ENCODE measurements around the gene OXGR1. TPM values are rescaled to one million over a fixed set of nuclear protein-coding genes. Genes with fewer than 3 reads are reported as not detected.

Gene OXGR1
- total RNA-seq, 4 donors from 2014 or later, result not detected

DNA sequence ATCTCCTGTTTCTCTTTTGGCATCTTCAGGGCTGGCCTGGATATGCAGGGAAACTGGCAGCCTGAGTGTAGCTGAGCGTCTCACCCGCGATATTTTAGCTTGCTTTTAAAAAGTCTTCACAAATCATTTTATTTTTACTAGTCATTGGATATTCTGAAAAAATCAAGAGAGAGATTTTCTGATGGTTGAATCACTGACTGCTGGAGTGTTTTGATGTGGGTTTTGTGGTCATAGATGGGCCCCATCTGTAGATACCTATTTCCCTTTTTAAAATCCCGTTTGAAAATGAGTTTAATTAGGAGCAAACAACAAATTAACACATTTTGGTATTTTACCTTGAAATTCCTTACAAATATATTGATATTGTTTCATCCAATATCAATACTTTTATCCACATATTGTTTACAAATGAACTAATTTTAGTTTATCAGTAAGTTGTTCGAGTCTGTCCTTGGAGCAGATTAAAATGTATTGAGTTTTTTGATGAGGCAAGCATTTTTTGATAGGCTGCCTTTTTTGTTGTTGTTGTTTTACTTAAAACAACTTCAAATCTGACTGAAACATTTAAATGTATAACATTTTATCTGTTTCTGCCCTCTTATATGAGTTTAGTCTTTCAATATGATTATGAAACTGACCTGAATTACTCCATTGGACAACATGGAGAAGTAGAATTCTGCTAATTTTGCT, 21.5 kb upstream of the OXGR1 start:
- Histone ChIP-seq H3K4me1 (peaks cover 0 to 4% (median 0%) of the 10 kb centered on the region in 4 donors), H3K4me3 (no peak overlapping the region), H3K9me3 (no peaks in the 10 kb centered on the region), H3K27me3 (no peaks in the 10 kb centered on the region), H3K36me3 (no peaks in the 10 kb centered on the region), H3K27ac (no peak overlapping the region)
- TF ChIP-seq POLR2A (IDR thresholded peaks at IDR 0.05) (no peak), EP300 (IDR thresholded peaks at IDR 0.05) (no peak)
- TF ChIP-seq, protein P1, sequence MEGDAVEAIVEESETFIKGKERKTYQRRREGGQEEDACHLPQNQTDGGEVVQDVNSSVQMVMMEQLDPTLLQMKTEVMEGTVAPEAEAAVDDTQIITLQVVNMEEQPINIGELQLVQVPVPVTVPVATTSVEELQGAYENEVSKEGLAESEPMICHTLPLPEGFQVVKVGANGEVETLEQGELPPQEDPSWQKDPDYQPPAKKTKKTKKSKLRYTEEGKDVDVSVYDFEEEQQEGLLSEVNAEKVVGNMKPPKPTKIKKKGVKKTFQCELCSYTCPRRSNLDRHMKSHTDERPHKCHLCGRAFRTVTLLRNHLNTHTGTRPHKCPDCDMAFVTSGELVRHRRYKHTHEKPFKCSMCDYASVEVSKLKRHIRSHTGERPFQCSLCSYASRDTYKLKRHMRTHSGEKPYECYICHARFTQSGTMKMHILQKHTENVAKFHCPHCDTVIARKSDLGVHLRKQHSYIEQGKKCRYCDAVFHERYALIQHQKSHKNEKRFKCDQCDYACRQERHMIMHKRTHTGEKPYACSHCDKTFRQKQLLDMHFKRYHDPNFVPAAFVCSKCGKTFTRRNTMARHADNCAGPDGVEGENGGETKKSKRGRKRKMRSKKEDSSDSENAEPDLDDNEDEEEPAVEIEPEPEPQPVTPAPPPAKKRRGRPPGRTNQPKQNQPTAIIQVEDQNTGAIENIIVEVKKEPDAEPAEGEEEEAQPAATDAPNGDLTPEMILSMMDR (IDR thresholded peaks at IDR 0.05), result no peak
- no peak for DNase-seq (ENCODE audit: low spot score in 2 of 2)
- 74 to 78% methylated on average over 5 of the region's 5 CpGs for WGBS, 2 donors

DNA sequence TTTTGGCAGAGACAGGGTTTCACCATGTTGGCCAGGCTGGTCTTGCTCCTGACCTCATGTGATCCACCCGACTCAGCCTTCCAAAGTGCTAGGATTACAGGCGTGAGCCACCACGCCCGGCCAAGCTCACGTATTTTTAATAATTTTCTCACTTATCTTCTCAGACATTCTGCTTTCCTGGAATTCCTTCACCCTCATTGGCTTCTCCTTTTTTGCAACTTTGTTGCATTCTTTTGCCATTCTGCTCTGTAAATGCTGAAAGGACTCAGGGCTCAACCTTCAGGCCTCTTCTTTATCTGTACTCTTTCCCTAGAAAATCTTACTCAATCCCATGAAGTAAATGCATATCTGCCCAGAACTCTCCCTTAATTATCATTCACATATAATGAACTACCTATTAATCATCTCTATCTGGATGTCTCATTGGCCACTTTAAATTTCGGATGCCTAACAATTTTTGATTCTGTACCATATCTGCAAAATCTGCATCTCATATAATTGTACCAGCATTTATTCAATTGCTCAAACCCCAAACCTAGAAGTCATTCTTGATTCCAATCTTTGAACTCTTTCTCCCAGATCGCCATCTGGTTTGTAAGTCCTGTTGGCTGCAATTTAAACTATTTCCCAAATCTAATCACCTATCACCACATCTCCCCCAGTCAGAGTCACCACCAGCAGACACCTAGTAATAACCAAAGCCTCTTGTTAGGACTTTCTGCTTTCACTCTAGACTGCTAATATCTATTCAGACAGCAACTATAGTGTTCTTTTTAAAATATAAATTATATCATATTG, 18.2 kb upstream of the OXGR1 start:
- no peak overlapping the region for H3K4me3 ChIP-seq
- no peak for DNase-seq (ENCODE audit: low spot score in 2 of 2)
- no peaks in the 10 kb centered on the region for H3K36me3 ChIP-seq
- H3K4me1 ChIP-seq, result no peaks in the 10 kb centered on the region
- no peak for TF ChIP-seq POLR2A (IDR thresholded peaks at IDR 0.05)
- TF ChIP-seq, protein P1 (IDR thresholded peaks at IDR 0.05), result no peak
- no peak for TF ChIP-seq EP300 (IDR thresholded peaks at IDR 0.05)
- H3K27ac ChIP-seq, result no peak overlapping the region
- 87 to 90% methylated on average over 7 of the region's 7 CpGs for WGBS, 2 donors
- H3K9me3 ChIP-seq, result no peaks in the 10 kb centered on the region
- no peaks in the 10 kb centered on the region for H3K27me3 ChIP-seq

DNA sequence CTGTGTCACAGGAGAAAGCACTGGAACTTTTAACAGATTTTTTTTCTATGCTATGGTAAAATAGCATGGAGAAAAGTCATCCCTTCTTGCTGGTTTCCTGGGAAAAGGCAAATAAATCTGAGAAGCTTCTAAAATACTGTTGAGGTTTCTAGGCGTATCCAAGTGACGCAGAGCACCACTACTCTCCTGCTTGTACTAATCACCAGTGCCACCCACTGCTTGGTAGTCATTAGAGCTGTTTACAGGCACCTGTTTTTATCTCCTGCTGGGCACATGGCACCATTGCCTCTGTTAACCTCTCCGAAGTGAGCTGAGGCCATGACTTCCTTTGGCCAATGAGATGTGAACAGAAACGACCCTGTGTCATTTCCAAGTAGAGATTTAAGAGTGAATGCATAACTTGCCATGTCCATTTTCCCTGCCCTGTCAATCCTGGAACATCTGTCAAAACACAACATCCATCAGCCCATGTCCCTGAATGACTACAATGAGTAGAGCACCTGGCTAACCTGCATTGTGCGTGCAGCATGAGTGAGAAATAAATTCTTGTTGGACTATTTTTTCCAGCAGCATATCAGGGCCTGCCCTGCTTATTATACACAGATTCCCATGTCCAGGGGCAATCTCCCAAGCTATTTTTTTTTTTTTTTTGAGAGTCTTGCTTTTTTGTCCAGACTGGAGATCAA, 17.3 kb upstream of the OXGR1 start:
- Histone ChIP-seq H3K4me1 (no peaks in the 10 kb centered on the region), H3K27ac (no peak overlapping the region), H3K4me3 (no peak overlapping the region), H3K27me3 (no peaks in the 10 kb centered on the region), H3K9me3 (no peaks in the 10 kb centered on the region), H3K36me3 (no peaks in the 10 kb centered on the region)
- no peak for DNase-seq (ENCODE audit: low spot score in 2 of 2)
- WGBS, 2 donors, result 82 to 83% methylated on average over 5 of the region's 5 CpGs
- TF ChIP-seq, protein P1 (IDR thresholded peaks at IDR 0.05), result no peak
- TF ChIP-seq POLR2A (IDR thresholded peaks at IDR 0.05), result no peak
- TF ChIP-seq EP300 (IDR thresholded peaks at IDR 0.05), result no peak

DNA sequence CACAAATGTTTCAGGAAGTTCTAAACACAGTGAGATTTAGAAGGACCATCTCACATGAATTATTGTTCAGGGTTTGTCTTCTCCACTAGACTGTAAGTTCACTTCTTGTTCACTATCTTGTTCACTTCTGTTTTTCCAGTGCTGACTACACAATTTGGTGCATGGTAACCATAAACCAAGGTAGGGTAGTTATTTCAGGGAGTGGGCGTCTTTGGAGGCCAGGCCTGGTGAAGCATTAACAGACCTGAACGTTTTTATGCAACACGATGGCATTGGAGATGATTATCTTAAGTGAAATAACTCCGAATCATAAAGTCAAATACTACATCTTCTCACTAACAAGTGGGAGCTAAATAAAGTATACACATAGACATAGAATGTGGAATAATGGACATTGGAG, 14.4 kb upstream of the OXGR1 start:
- H3K4me3 ChIP-seq, result no peak overlapping the region
- H3K27me3 ChIP-seq, result no peaks in the 10 kb centered on the region
- H3K9me3 ChIP-seq, result no peaks in the 10 kb centered on the region
- TF ChIP-seq POLR2A (IDR thresholded peaks at IDR 0.05) (no peak), EP300 (IDR thresholded peaks at IDR 0.05) (no peak)
- TF ChIP-seq, protein P1 (IDR thresholded peaks at IDR 0.05), result no peak
- H3K27ac ChIP-seq, result no peak overlapping the region
- no peaks in the 10 kb centered on the region for H3K4me1 ChIP-seq
- no peaks in the 10 kb centered on the region for H3K36me3 ChIP-seq
- 76 to 84% methylated on average over 4 of the region's 4 CpGs for WGBS, 2 donors
- DNase-seq (ENCODE audit: low spot score in 2 of 2), result no peak
